Colonic mucosa (tissue), 4 donors: ENCODE data around the gene INMT. TPM values are rescaled to one million over a fixed set of nuclear protein-coding genes. Genes with fewer than 3 reads are reported as not detected.

Experiments used
- DNase-seq: peaks from one replicate; pipeline ENCODE4 v3.0.0-alpha.2; 2020
- H3K27ac ChIP-seq: fragments of 200-600 bp; one replicate; pipeline ENCODE4 v1.8.0; 2021
- H3K27me3 ChIP-seq: fragments of 200-600 bp; one replicate; pipeline ENCODE4 v1.8.0; 2021
- H3K36me3 ChIP-seq: fragments of 200-600 bp; one replicate; pipeline ENCODE4 v1.8.0; 2021
- H3K4me1 ChIP-seq: fragments of 200-600 bp; one replicate; pipeline ENCODE4 v1.8.0; 2021; ENCODE audit warnings: mild to moderate bottlenecking
- H3K4me3 ChIP-seq: fragments of 200-600 bp; one replicate; pipeline ENCODE4 v1.8.0; 2021
- H3K9ac ChIP-seq, 2 donors: one replicate each; pipeline ENCODE4 v1.7.0; 2013; ENCODE audit warnings: control low read depth in 2 of 2, low read depth in 2 of 2, low read length in 2 of 2
- H3K9me3 ChIP-seq: fragments of 200-600 bp; one replicate; pipeline ENCODE4 v1.8.0; 2021
- intact Hi-C: fragments of 100-400 bp; cut with DNase I; formaldehyde crosslinking; loops from one replicate; pipeline ENCODE4 v1.14.1; 2022
- total RNA-seq, 2 donors: library from RNA; stranded (reverse); fragmentation: NEBNext Ultra II Directional in 1 of 2; extraction: Animal tissue kit (Norgen Biotek cat#: 25700) in 1 of 2; gene quantifications; one replicate each; pipeline ENCODE4 v1.2.1, GENCODE V29; 2021
- TF ChIP-seq, protein P1 (sequence below): fragments of 200-600 bp; IDR thresholded peaks from one replicate; pipeline ENCODE4 v1.8.0; 2022; ENCODE audit warnings: antibody characterized with exemption, mild to moderate bottlenecking
- donor health status: healthy.
- donor health status: DM: no; HTN: no; CAD: no.
- donor health status: DM: no; HTN: no; CAD: no.

INMT gene
- total RNA-seq, 2 donors from 2014 or later: 2.3 to 6.0 TPM

- TF ChIP-seq, protein P1, sequence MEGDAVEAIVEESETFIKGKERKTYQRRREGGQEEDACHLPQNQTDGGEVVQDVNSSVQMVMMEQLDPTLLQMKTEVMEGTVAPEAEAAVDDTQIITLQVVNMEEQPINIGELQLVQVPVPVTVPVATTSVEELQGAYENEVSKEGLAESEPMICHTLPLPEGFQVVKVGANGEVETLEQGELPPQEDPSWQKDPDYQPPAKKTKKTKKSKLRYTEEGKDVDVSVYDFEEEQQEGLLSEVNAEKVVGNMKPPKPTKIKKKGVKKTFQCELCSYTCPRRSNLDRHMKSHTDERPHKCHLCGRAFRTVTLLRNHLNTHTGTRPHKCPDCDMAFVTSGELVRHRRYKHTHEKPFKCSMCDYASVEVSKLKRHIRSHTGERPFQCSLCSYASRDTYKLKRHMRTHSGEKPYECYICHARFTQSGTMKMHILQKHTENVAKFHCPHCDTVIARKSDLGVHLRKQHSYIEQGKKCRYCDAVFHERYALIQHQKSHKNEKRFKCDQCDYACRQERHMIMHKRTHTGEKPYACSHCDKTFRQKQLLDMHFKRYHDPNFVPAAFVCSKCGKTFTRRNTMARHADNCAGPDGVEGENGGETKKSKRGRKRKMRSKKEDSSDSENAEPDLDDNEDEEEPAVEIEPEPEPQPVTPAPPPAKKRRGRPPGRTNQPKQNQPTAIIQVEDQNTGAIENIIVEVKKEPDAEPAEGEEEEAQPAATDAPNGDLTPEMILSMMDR: no peak
- no peaks in the 10 kb centered on the region for H3K9me3 ChIP-seq
- DNase-seq: no peak
- no peak overlapping the region for H3K4me3 ChIP-seq
- H3K27me3 ChIP-seq: no peaks in the 10 kb centered on the region
- no peak overlapping the region for H3K9ac ChIP-seq
- intact Hi-C loops: loop anchor here (10.0 kb wide), 1 partner anchor 107 kb away; no protein-coding TSS in a partner anchor
- H3K27ac ChIP-seq: no peak overlapping the region
- no peaks in the 10 kb centered on the region for H3K36me3 ChIP-seq
- no peaks in the 10 kb centered on the region for H3K4me1 ChIP-seq
Observed at GRCh38 chr7:30731581-30731980, 20.4 kb upstream of the INMT start.

- Histone ChIP-seq H3K4me3 (no peak overlapping the region), H3K27me3 (no peaks in the 10 kb centered on the region), H3K9me3 (no peaks in the 10 kb centered on the region), H3K36me3 (no peaks in the 10 kb centered on the region), H3K27ac (no peak overlapping the region), H3K9ac (no peak overlapping the region), H3K4me1 (no peaks in the 10 kb centered on the region)
- DNase-seq: no peak
- TF ChIP-seq, protein P1: no peak
- intact Hi-C loops: loop anchor here (10.0 kb wide), 1 partner anchor 108 kb away; no protein-coding TSS in a partner anchor
Observed at GRCh38 chr7:30732606-30733005, 19.3 kb upstream of the INMT start.

DNA sequence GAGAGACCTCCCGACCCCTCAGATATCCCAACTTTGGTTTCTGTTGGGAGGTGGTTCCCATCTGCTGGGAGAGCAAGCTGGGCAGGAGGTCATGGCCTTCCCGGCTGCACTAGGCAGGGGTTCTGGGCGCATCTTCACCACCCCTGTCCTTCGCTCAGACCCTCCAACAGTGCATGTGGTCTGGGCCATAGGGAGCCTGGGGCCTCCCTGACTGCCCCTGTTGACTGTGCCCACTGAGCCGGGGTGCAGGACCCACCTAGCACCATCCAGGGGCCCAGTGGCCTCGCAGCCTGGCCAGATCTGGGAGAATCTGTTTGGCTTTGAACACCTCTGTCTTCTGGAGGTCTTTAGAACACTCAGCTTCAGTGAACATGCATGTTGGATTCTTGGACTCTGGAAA lies 18.7 kb upstream of the INMT start:
- H3K27ac ChIP-seq: no peak overlapping the region
- H3K4me3 ChIP-seq: no peak overlapping the region
- H3K9me3 ChIP-seq: no peaks in the 10 kb centered on the region
- DNase-seq: no peak
- TF ChIP-seq, protein P1: no peak
- H3K27me3 ChIP-seq: no peaks in the 10 kb centered on the region
- H3K9ac ChIP-seq: no peak overlapping the region
- H3K36me3 ChIP-seq: no peaks in the 10 kb centered on the region
- H3K4me1 ChIP-seq: no peaks in the 10 kb centered on the region
- intact Hi-C loops: loop anchor here (10.0 kb wide), 1 partner anchor 108 kb away; no protein-coding TSS in a partner anchor

- intact Hi-C loops: loop anchor here (10.0 kb wide), 1 partner anchor 109 kb away; no protein-coding TSS in a partner anchor
- no peak for DNase-seq
Observed at GRCh38 chr7:30733691-30734090, 18.2 kb upstream of the INMT start.

GRCh38 chr7:30734497-30734896 lies 17.4 kb upstream of the INMT start:
- H3K27me3 ChIP-seq: no peaks in the 10 kb centered on the region
- H3K9me3 ChIP-seq: no peaks in the 10 kb centered on the region
- no peak overlapping the region for H3K27ac ChIP-seq
- no peak overlapping the region for H3K4me3 ChIP-seq
- H3K9ac ChIP-seq: no peak overlapping the region
- DNase-seq: no peak
- TF ChIP-seq, protein P1: no peak
- H3K36me3 ChIP-seq: no peaks in the 10 kb centered on the region
- intact Hi-C loops: loop anchor here (10.0 kb wide), 1 partner anchor 110 kb away; no protein-coding TSS in a partner anchor
- H3K4me1 ChIP-seq: no peaks in the 10 kb centered on the region

More at GRCh38 chr7:30733691-30734090, 18.2 kb upstream of the INMT start:
- H3K27ac ChIP-seq: no peak overlapping the region
- H3K9ac ChIP-seq: no peak overlapping the region
- TF ChIP-seq, protein P1: no peak
- no peak overlapping the region for H3K4me3 ChIP-seq
- no peaks in the 10 kb centered on the region for H3K27me3 ChIP-seq
- H3K9me3 ChIP-seq: no peaks in the 10 kb centered on the region
- H3K4me1 ChIP-seq: no peaks in the 10 kb centered on the region
- H3K36me3 ChIP-seq: no peaks in the 10 kb centered on the region
